ELR (cell line): Measurements from ENCODE around the gene CERS6.
A peak's percentile ranks its signal among the peaks of the same experiment; 100 is the strongest.

Source experiments
- DNase-seq: peaks from one replicate; pipeline ENCODE4 v3.0.0-alpha.2; 2015; ENCODE audit warnings: low read depth

CERS6 gene

DNA sequence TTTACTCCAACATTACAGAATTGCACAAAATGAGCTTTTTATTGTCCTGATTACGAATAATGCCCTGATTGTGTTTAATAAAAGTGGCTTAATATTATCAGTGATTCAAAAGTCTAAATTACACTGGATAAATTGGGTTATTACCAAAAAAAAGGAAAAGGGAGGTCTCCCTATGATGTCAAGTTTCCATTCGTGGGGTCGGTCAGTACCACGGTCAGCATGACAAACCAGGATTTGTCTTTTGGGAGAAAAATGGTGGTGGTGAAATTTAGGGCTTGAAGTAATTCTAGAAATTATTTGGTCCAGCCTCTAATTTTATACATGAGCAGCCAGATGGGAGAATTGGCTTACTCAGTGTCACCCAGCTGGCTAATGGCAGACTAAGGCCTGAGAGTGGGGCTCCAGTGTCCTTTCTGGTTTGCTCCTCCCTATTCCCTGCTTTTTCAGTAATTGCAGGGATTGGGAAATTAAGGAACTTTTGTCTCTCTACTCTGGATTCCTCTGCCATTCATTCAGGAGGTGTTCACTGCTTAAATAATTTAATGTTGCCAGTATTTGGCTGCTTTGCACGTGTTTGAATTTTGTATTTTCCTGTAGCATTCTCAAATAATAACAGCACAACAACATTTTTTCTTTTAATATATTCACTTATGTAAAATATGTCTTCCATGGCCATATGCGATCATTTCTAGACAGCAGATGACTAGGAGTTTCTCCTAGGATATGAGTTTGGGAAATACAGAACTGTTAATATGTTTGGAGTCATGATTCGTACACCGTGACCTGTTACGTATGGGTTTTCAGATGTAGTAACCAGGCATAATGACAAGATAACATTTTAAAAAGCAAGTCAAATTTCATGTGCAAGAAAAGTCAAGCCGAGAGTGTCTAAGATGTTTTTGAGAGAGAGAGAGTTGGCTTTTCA, 217.5 kb downstream of the CERS6 start:
- DNase-seq: no peak

GRCh38 chr2:168678153-168678853, 222.2 kb downstream of the CERS6 start:
- no peak for DNase-seq

DNA sequence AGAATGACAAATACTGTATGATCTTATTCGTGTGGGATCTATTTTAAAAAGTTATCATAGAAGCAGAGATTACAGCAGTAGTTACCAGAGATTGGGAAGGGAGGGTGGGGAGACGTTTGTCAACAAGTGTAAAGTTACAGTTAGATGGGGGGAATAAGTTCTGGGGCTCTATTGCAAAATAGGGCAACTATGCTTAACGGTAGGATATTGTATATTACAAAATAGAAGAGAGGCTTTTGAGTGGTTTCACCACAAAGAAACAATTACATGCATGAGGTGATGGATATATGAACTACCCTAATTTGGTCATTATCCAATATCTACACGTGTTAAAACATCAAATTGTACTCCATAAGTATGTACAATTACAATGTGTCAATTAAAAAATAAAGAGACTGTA, 223.0 kb downstream of the CERS6 start:
- no peak for DNase-seq

DNA sequence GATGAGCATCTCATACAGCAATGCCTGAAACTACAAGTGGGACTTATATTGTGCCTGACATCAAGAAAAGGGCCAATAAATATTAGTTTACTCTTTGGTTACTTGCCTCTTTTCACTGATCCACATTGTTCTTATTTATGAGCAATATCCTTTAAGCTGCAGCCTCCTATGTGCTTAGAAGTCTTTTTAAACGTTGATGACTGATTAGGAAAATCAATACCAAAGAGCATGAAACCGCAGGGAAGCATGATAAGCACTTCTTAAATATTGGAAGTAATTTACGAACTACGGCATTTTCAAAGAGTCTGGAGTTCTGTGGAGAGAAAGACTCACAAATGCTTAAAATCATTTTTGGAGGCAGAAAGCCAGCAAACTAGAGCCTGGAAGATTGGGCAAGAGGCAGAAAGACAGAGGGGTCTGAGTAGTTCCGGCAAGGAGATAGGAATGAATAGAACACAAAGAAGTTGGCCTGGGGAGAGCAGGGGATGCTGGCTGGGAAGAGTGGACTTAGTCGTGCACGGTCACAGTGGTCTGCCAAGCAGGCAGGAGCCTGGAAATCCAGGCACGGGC, 223.8 kb downstream of the CERS6 start:
- no peak for DNase-seq

GRCh38 chr2:168683996-168684395, 227.9 kb downstream of the CERS6 start:
- no peak for DNase-seq

DNA sequence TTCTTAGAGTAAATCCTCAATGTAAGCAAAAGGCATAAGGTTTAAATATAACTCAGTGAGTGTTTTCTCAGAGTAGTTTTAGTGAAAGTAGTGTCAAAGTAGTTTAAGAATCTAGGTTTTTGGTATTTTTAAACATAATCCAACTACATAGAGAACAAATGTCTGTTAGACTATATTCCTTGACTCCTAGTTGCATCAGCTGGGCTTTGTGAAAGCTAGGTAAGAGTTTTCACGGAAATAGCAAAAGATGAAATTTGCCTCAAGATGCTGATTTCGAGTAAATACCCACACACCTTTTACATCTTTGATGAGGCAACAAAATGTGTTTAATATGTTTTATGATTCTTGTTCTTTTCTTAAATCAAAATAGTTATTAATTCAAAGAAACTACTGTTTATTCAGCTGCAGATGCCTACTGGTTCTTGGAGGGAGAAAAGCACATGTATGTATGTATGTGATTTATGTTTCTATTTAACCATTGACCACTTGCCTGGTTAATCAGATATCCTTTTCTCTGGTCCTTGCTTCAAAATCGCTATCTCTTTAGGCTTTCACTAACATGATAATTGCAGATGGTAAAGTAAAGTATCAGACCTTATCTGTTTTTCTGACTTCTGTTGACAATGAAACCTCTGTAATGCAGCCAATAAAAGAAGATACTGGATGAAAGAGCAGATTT, 229.0 kb downstream of the CERS6 start:
- no peak for DNase-seq

GRCh38 chr2:168685600-168686451, 229.8 kb downstream of the CERS6 start:
- DNase-seq: no peak

DNA sequence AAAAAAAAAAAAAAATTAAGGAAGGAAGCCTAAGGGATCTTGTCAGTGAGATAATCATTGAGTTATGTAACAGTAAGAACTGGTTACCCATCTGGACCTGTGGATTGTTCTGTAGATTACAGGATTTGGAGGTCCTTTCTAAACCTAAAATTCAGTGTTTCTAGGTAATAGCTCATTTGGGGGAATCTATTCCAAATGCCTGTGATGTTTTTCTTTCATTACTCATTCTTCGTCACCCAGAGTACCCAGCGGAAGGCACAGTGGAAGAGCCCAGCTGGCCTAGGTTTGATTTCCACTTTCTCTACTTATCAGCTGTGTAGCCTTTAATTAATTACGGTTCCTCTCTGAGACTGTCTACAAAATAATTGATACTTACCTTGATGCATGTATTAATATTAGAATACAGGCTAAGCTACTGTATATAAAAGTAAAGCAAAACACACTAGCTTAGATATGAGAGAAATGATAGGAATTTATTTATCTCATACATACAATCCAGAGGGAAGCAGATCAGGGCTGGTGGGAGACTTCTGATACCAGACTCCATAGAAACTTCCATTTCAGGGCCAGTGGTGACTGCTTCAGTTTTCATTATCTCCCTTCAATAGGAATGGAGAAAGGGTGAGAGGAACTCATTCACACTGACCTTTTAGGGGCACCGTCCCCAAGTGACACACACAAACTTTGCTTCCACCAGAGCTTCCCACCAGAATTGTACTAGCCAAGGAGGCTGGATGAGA, 230.6 kb downstream of the CERS6 start:
- peak; percentile 68 for DNase-seq

DNA sequence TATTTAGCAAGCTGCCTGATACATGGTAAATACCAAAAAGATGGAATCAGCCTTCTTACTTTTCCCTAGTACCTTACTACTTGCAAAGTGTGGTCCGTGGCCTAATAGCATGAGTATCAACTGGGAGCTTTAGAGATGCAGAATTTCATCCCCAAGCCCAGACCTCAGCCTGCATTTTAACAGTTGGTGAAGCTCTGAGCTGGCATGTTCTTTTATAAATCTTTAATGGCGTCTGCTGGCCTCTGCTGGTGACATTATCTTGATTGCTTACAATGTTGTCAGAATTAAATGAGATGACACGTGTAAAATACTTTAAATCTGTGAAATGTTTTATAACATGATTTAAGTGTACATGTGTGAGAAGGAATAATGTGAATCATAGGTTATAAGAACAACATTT, 231.2 kb downstream of the CERS6 start:
- no peak for DNase-seq

DNA sequence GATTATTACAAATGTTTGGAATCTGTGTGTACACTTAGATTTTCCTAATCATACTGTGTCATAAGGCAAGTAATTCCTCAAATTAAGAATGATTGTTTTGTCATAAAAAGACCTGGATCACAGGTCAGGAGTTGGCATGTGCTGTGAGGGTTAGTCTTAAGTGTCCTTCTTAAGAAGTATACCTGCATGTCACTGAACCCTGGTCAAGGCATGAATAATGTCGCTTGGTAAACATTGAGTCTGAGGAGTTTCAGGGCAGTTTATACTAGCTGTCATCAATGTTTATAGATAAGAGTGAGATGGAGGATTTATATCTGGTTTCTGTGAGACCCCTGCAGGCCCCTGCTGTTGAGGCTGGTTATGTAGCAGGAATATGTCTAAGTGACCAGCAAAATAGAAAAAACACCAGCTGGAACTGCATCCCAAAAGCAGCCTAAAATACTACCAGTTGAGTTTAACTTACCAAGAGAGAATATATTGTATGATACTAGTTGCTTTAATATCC, 234.4 kb downstream of the CERS6 start:
- no peak for DNase-seq

- DNase-seq: no peak
Observed at GRCh38 chr2:168691221-168691620, 235.1 kb downstream of the CERS6 start.

DNA sequence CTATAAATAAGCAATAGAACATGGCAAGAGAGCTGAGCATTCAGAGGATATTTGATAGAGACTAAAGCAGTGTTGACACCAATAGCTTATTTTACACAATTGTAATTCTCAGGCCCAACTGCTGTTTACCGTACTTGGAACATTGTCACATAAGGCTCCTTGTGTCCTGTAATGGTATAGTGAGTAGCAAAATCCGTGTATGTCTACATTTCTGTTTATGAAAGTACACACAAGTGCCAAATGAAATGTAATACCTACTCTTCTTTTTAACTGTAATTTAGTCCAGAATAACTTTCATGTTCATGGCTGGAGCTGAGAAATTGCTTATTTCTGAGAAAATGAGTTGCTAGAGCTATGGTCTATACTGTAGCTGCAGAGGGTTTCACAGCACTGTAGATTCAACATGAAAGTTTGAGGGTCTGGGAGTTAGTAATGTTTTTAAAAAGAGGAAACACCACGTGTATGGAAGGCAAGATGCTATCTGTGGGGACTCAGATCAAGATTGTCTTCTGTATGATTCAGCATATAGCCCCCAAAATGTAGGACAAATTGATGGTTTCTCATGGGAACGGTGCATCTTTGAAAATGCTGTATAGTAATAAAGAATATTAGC, 236.2 kb downstream of the CERS6 start:
- DNase-seq: no peak

GRCh38 chr2:168694173-168694572, 238.1 kb downstream of the CERS6 start:
- DNase-seq: no peak

- no peak for DNase-seq
Observed at GRCh38 chr2:168694866-168695265, 238.8 kb downstream of the CERS6 start.

- DNase-seq: no peak
Observed at GRCh38 chr2:168697668-168698121, 241.6 kb downstream of the CERS6 start.

GRCh38 chr2:168698969-168699368, 242.9 kb downstream of the CERS6 start:
- no peak for DNase-seq

GRCh38 chr2:168699844-168700417, 243.9 kb downstream of the CERS6 start:
- no peak for DNase-seq

- DNase-seq: no peak
Observed at GRCh38 chr2:168700615-168701245, 244.7 kb downstream of the CERS6 start.

DNA sequence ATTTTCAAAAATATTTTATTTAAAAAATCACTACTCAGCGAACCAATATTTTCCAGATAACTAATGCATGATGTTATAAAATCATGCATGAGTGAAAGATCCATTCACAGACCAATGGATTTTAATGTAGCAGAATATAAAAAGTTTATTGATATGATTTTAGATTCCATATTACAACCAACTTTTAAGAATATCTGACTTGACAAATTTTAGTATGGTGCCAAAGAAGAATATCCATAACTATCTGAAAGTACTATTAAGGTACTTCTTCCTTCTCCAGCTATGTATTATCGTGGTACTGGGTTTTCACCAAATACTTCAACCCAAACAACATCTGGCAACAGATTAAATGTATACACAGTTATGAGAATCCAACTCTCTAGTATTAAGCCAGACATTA, 246.5 kb downstream of the CERS6 start:
- DNase-seq: no peak
